ENCODE data around the gene ATF5. TPM values are rescaled to one million over a fixed set of nuclear protein-coding genes. Genes with fewer than 3 reads are reported as not detected.

The ATF5 gene
- total and polyA plus RNA-seq, 2 of the 8 experiments (the other 6 are each of a cell fraction or from before 2014, with no cell fraction given) = 6.2 to 13.1 TPM

GRCh38 chr19:49908480-49909420 lies 20.3 kb upstream of the ATF5 start:
- Histone ChIP-seq H2AFZ (ENCODE audit: low read length) (no peak overlapping the region), H3K4me2 (ENCODE audit: insufficient read depth in 1 of 2, low read depth in 2 of 2, low read length in 2 of 2) (no peak overlapping the region), H4K20me1 (replicated peaks in 1 of 2; ENCODE audit: control insufficient read depth in 1 of 2, insufficient read depth in 2 of 2, low read length in 2 of 2) (peaks cover 36 to 39% of the 10 kb centered on the region in 2 experiments), H3K18ac (ENCODE audit: extremely low read depth, low read length) (no peak overlapping the region), H3K23me2 (ENCODE audit: low read depth, low read length) (no peaks in the 10 kb centered on the region), H2BK20ac (ENCODE audit: low read length) (no peak overlapping the region), H3K27ac (ENCODE audit: low read depth, low read length) (no peak overlapping the region), H3K14ac (ENCODE audit: insufficient read length) (no peak overlapping the region), H3K23ac (ENCODE audit: insufficient read length) (no peak overlapping the region), H3K36me3 (ENCODE audit: control insufficient read depth in 2 of 4, insufficient read depth in 4 of 4, low read length in 3 of 4) (peaks cover 21 to 45% (median 34%) of the 10 kb centered on the region in 4 experiments; a peak in 7 of 8 replicates), H3K4me1 (replicated peaks in 1 of 4; ENCODE audit: control insufficient read depth in 3 of 4, insufficient read depth in 4 of 4, low read length in 3 of 4) (peaks cover 0 to 6% (median 3%) of the 10 kb centered on the region in 4 experiments; a peak in 3 of 7 replicates), H4K8ac (ENCODE audit: extremely low read depth, insufficient read depth, low read length) (no peak overlapping the region), H3K56ac (replicated peaks; ENCODE audit: insufficient read length, low read depth, low read length) (no peak overlapping the region), H3K4ac (replicated peaks; ENCODE audit: insufficient read length, low read depth, low read length) (no peak overlapping the region), H3K9me3 (ENCODE audit: insufficient read depth in 2 of 2, low read depth in 1 of 2, low read length in 1 of 2) (no peaks in the 10 kb centered on the region), H2BK120ac (replicated peaks; ENCODE audit: low read depth, low read length) (no peak overlapping the region), H2BK12ac (ENCODE audit: low read depth, low read length) (no peak overlapping the region), H2BK15ac (ENCODE audit: low read length) (no peak overlapping the region), H4K5ac (ENCODE audit: insufficient read length, low read depth, low read length) (no peak overlapping the region), H3K9ac (replicated peaks in 1 of 4; ENCODE audit: extremely low read depth in 1 of 4, low read depth in 3 of 4, low read length in 3 of 4) (no peak overlapping the region), H3K79me1 (ENCODE audit: low read depth, low read length) (peaks cover 7% of the 10 kb centered on the region; the same call in 1 of the 2 replicates), H4K91ac (replicated peaks; ENCODE audit: insufficient read length, low read length) (no peak overlapping the region), H3K4me3 (ENCODE audit: extremely low read depth in 1 of 4, insufficient read depth in 2 of 4, low read depth in 3 of 4, low read length in 4 of 4) (no peak overlapping the region), H3K79me2 (ENCODE audit: control insufficient read depth in 1 of 2, insufficient read depth in 2 of 2, low read length in 2 of 2) (peaks cover 0 to 25% of the 10 kb centered on the region in 2 experiments; a peak in 1 of 4 replicates), H3K27me3 (replicated peaks in 1 of 4; ENCODE audit: control insufficient read depth in 3 of 4, extremely low read depth in 1 of 4, insufficient read depth in 3 of 4, low read length in 3 of 4) (no peaks in the 10 kb centered on the region; a peak in 1 of 7 replicates), H2BK5ac (ENCODE audit: low read depth, low read length) (0 out of 2 replicates have a peak overlapping the region, but pooled peaks have one; percentile 21), H2AK5ac (ENCODE audit: low read depth, low read length) (no peak overlapping the region)
- WGBS, 2 experiments (ENCODE audit: extremely low coverage in 1 of 2, insufficient coverage in 1 of 2, insufficient read length in 1 of 2, insufficient replicate concordance in 2 of 2, low coverage in 1 of 2, low lambda C conversion rate in 2 of 2, missing lambda C conversion rate in 1 of 2) = 98% methylated on average over 32 of the region's 37 CpGs; no CpG with 5 or more reads in 1 of the 2 experiments
- FAIRE-seq = no peak
- ChIA-PET CTCF (ENCODE audit: partially characterized antibody) (interaction anchor here (0.6 to 4.8 kb wide), 5 partner anchors 9 to 851 kb away, joined by 3 to 20 read pairs (median 3); no protein-coding TSS in a partner anchor), POLR2A (ENCODE audit: partially characterized antibody) (interaction anchor here (1.0 to 19.2 kb wide), 7 partner anchors 9 to 32 kb away, joined by 3 to 373 read pairs (median 6); partner anchors contain the start of genes AKT1S1, ATF5, IL4I1 and NUP62)
- TF ChIP-seq EGR1 (IDR thresholded peaks at IDR 0.05; ENCODE audit: borderline replicate concordance, low read depth, low read length) (peak; percentile 85; the same call in 1 of the 2 replicates), POLR2A (IDR thresholded peaks at IDR 0.05; ENCODE audit: control extremely low read depth in 1 of 2, low read depth in 2 of 2, low read length in 2 of 2) (no peak), FOSL1 (IDR thresholded peaks at IDR 0.05; ENCODE audit: insufficient read depth, low read depth, low read length) (0 out of 2 replicates have a peak, but pooled peaks have one; percentile 48), BCL11A (IDR thresholded peaks at IDR 0.05; ENCODE audit: low read depth in 2 of 2, low read length in 2 of 2) (no peak), RXRA (IDR thresholded peaks at IDR 0.05; ENCODE audit: insufficient read depth, low read depth, low read length) (no peak), CTBP2 (IDR thresholded peaks at IDR 0.05; ENCODE audit: borderline replicate concordance, insufficient read depth, insufficient read length, low read length) (no peak)
- DNase-seq (ENCODE audit: low read depth in 1 of 2, low spot score in 2 of 2) = no peak

Measured in H1 (cell line).